Activated CD8-positive, alpha-beta memory T cell treated with anti-CD3 and anti-CD28 coated beads, Interleukin-2, amount 50 U/mL, for 1 hour (primary cell): ENCODE measurements around the gene ABCB10.

Experiments used
- DNase-seq: peaks from one replicate; pipeline ENCODE4 v3.0.0-alpha.2; 2020; ENCODE audit errors: extremely low read depth

Gene ABCB10

DNA sequence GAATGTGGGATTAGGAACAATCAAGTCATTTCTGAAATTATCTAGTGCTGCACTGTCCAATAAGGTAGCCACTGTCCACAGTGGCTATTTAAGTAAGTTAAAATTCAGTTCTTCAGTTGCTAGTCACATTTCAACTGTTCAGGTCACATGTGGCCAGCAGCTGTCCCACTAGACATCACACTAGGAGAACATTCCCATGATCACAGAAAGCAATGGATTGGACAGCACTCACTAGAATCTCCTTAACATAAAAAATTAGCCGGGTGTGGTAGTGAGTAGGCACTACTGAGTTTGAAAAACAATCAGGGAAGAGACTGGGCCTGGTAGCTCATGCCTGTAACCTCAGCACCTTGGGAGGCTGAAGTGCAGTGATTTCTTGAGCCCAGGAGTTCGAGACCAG lies 84.0 kb downstream of the ABCB10 start:
- DNase-seq: no peak

DNA sequence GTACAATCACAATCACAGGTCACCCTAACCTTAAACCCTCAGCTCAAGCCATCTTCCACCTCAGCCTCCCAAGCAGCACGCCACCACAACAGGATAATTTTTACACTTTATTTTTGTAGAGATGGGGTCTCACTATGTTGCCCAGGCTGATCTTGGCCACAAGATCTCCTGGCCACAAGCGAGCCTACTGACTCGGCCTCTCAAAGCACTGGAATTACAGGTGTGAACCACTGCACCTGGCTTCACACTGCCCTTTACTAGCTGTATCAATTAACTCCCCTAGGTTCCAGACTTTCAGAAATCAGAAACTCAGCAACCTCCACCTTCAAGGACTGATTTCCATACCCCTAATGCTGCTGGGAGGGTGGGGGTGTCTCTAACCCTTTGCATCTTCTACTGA lies 87.3 kb downstream of the ABCB10 start:
- DNase-seq: no peak

DNA sequence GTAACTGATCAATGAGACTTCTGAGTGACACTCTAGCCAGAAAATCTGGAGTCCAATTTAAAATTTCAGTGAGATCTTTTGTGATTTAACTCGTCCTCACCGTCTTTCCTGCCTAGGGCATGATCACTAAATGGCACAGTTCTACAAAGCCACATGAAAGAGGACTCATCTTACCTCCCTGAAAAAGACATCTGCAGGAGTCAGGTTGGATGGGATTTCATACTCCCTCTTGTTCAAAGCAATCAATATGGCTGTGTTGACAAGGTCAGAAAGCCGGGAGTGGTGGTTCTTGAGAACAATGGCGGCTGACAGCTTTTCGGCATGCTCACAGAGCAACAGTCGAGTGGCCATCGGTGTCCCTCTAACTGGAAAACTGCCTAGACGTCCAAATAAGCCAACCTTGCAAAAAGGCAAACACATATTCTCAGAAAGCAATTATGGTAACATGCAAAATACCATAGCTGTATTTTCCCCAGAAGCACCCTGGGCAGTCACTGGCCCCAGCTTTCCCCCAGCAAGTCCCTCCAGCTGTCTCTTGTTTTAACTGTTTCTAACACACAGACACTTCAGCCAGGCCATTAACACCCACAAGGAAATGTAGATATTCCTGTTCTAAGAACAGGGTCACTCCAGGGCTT lies 88.0 kb downstream of the ABCB10 start:
- DNase-seq: no peak

DNA sequence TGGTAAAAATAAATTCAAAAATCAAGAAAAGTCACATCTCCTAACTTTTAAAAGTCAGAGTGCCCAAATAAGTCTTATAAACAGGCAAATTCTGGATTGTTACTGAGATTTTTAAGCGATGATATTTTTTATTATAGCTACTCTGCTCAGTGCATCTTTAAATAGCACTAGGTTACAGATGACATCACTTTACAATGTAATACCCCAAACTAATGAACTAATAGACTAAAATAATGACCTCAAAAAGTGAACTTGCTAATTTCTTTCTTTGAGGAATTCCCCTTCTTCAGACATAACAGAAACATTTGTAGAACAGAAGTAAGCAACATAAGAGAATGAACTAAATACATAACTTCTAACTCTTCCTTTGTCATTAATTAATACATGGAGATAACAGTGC lies 91.6 kb downstream of the ABCB10 start:
- no peak for DNase-seq
